Activated CD4-positive, alpha-beta T cell treated with anti-CD3 and anti-CD28 coated beads, Interleukin-2, amount 50 U/mL, for 48 hours (primary cell): ENCODE results near the gene MSH4.
"Not testable (repeated sequence)": the region's sequence is repeated elsewhere in the genome, so short reads cannot be mapped to it uniquely, and the experiment has no call there.

ENCODE experiments used
- DNase-seq, 2 experiments: peaks; one replicate each; pipeline ENCODE4 v3.0.0-alpha.2; 2020

Gene MSH4

GRCh38 chr1:75797606-75798216, 1.0 kb downstream of the MSH4 start:
- DNase-seq = no peak

GRCh38 chr1:75801480-75801879, 4.8 kb downstream of the MSH4 start:
- DNase-seq = not testable (repeated sequence)

- DNase-seq = no peak
Observed at GRCh38 chr1:75808921-75809320, 12.2 kb downstream of the MSH4 start.

GRCh38 chr1:75810113-75810512, 13.4 kb downstream of the MSH4 start:
- not testable (repeated sequence) for DNase-seq

- no peak for DNase-seq
Observed at GRCh38 chr1:75811211-75811981, 14.7 kb downstream of the MSH4 start.

GRCh38 chr1:75812065-75812464, 15.4 kb downstream of the MSH4 start:
- DNase-seq = no peak

GRCh38 chr1:75823596-75823995, 26.9 kb downstream of the MSH4 start:
- DNase-seq = not testable (repeated sequence)

- no peak for DNase-seq
Observed at GRCh38 chr1:75836528-75837100, 39.9 kb downstream of the MSH4 start.

- DNase-seq = no peak
Observed at GRCh38 chr1:75838079-75838478, 41.4 kb downstream of the MSH4 start.

GRCh38 chr1:75841421-75841820, 44.7 kb downstream of the MSH4 start:
- no peak for DNase-seq

- DNase-seq = no peak
Observed at GRCh38 chr1:75845576-75845975, 48.9 kb downstream of the MSH4 start.

GRCh38 chr1:75855010-75855409, 58.3 kb downstream of the MSH4 start:
- DNase-seq = no peak

- no peak for DNase-seq
Observed at GRCh38 chr1:75855734-75856133, 59.1 kb downstream of the MSH4 start.

GRCh38 chr1:75861831-75862230, 65.1 kb downstream of the MSH4 start:
- DNase-seq = no peak

GRCh38 chr1:75870951-75871350, 74.3 kb downstream of the MSH4 start:
- no peak for DNase-seq

- DNase-seq = no peak
Observed at GRCh38 chr1:75879985-75880384, 83.3 kb downstream of the MSH4 start.

- DNase-seq = no peak
Observed at GRCh38 chr1:75884437-75884836, 87.8 kb downstream of the MSH4 start.

GRCh38 chr1:75901371-75901770, 104.7 kb downstream of the MSH4 start:
- DNase-seq = no peak

- DNase-seq = no peak
Observed at GRCh38 chr1:75908717-75909152, 112.1 kb downstream of the MSH4 start.

- no peak for DNase-seq
Observed at GRCh38 chr1:75916834-75917233, 120.2 kb downstream of the MSH4 start.

GRCh38 chr1:75922698-75923097, 126.0 kb downstream of the MSH4 start:
- DNase-seq = no peak

- no peak for DNase-seq
Observed at GRCh38 chr1:75932304-75932703, 135.6 kb downstream of the MSH4 start, which contains the start of gene ASB17. TSS of gene ASB17 (minus strand) at chr1:75932404. CDS start at chr1:75932291, 113 bp downstream.

- DNase-seq = no peak
Observed at GRCh38 chr1:75937034-75937433, 140.4 kb downstream of the MSH4 start.

GRCh38 chr1:75943037-75943436, 146.4 kb downstream of the MSH4 start:
- DNase-seq = not testable (repeated sequence)
